ENCODE measurements around the gene PALM3. TPM values are rescaled to one million over a fixed set of nuclear protein-coding genes. Genes with fewer than 3 reads are reported as not detected.

The PALM3 gene
- total and polyA plus RNA-seq, 2 experiments from 2014 or later, result 16.6 to 45.8 TPM

- Histone ChIP-seq H3K4me3 (no peak overlapping the region), H3F3A (replicated peaks; ENCODE audit: low read depth) (peaks cover 4% of the 10 kb centered on the region; the same call in 1 of the 2 replicates), H3K27ac (ENCODE audit: low read depth) (no peak overlapping the region), H4K20me1 (replicated peaks; ENCODE audit: insufficient read depth) (no peaks in the 10 kb centered on the region), H2AFZ (no peak overlapping the region), H3K79me2 (replicated peaks; ENCODE audit: insufficient read depth) (no peaks in the 10 kb centered on the region), H3K27me3 (ENCODE audit: insufficient read depth) (peaks cover 10% of the 10 kb centered on the region; the same call in 1 of the 2 replicates), H3K36me3 (ENCODE audit: insufficient read depth) (no peaks in the 10 kb centered on the region), H3K4me1 (ENCODE audit: insufficient read depth) (peaks cover 4% of the 10 kb centered on the region; the same call in 1 of the 2 replicates), H3K9me2 (ENCODE audit: insufficient read depth) (no peaks in the 10 kb centered on the region), H3K4me2 (no peak overlapping the region)
- no peak for TF ChIP-seq EZH2phosphoT487 (IDR thresholded peaks at IDR 0.05; ENCODE audit: unreplicated experiment)
- TF ChIP-seq, protein P1, sequence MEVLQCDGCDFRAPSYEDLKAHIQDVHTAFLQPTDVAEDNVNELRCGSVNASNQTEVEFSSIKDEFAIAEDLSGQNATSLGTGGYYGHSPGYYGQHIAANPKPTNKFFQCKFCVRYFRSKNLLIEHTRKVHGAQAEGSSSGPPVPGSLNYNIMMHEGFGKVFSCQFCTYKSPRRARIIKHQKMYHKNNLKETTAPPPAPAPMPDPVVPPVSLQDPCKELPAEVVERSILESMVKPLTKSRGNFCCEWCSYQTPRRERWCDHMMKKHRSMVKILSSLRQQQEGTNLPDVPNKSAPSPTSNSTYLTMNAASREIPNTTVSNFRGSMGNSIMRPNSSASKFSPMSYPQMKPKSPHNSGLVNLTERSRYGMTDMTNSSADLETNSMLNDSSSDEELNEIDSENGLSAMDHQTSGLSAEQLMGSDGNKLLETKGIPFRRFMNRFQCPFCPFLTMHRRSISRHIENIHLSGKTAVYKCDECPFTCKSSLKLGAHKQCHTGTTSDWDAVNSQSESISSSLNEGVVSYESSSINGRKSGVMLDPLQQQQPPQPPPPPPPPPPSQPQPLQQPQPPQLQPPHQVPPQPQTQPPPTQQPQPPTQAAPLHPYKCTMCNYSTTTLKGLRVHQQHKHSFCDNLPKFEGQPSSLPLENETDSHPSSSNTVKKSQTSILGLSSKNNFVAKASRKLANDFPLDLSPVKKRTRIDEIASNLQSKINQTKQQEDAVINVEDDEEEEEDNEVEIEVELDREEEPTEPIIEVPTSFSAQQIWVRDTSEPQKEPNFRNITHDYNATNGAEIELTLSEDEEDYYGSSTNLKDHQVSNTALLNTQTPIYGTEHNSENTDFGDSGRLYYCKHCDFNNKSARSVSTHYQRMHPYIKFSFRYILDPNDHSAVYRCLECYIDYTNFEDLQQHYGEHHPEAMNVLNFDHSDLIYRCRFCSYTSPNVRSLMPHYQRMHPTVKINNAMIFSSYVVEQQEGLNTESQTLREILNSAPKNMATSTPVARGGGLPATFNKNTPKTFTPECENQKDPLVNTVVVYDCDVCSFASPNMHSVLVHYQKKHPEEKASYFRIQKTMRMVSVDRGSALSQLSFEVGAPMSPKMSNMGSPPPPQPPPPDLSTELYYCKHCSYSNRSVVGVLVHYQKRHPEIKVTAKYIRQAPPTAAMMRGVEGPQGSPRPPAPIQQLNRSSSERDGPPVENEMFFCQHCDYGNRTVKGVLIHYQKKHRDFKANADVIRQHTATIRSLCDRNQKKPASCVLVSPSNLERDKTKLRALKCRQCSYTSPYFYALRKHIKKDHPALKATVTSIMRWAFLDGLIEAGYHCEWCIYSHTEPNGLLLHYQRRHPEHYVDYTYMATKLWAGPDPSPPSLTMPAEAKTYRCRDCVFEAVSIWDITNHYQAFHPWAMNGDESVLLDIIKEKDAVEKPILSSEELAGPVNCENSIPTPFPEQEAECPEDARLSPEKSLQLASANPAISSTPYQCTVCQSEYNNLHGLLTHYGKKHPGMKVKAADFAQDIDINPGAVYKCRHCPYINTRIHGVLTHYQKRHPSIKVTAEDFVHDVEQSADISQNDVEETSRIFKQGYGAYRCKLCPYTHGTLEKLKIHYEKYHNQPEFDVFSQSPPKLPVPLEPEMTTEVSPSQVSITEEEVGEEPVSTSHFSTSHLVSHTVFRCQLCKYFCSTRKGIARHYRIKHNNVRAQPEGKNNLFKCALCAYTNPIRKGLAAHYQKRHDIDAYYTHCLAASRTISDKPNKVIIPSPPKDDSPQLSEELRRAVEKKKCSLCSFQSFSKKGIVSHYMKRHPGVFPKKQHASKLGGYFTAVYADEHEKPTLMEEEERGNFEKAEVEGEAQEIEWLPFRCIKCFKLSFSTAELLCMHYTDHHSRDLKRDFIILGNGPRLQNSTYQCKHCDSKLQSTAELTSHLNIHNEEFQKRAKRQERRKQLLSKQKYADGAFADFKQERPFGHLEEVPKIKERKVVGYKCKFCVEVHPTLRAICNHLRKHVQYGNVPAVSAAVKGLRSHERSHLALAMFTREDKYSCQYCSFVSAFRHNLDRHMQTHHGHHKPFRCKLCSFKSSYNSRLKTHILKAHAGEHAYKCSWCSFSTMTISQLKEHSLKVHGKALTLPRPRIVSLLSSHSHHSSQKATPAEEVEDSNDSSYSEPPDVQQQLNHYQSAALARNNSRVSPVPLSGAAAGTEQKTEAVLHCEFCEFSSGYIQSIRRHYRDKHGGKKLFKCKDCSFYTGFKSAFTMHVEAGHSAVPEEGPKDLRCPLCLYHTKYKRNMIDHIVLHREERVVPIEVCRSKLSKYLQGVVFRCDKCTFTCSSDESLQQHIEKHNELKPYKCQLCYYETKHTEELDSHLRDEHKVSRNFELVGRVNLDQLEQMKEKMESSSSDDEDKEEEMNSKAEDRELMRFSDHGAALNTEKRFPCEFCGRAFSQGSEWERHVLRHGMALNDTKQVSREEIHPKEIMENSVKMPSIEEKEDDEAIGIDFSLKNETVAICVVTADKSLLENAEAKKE (CRISPR knock-in tag; IDR thresholded peaks at IDR 0.05), result no peak
- TF ChIP-seq, protein P2, sequence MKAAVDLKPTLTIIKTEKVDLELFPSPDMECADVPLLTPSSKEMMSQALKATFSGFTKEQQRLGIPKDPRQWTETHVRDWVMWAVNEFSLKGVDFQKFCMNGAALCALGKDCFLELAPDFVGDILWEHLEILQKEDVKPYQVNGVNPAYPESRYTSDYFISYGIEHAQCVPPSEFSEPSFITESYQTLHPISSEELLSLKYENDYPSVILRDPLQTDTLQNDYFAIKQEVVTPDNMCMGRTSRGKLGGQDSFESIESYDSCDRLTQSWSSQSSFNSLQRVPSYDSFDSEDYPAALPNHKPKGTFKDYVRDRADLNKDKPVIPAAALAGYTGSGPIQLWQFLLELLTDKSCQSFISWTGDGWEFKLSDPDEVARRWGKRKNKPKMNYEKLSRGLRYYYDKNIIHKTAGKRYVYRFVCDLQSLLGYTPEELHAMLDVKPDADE (IDR thresholded peaks at IDR 0.05), result no peak
- TF ChIP-seq, protein P3, sequence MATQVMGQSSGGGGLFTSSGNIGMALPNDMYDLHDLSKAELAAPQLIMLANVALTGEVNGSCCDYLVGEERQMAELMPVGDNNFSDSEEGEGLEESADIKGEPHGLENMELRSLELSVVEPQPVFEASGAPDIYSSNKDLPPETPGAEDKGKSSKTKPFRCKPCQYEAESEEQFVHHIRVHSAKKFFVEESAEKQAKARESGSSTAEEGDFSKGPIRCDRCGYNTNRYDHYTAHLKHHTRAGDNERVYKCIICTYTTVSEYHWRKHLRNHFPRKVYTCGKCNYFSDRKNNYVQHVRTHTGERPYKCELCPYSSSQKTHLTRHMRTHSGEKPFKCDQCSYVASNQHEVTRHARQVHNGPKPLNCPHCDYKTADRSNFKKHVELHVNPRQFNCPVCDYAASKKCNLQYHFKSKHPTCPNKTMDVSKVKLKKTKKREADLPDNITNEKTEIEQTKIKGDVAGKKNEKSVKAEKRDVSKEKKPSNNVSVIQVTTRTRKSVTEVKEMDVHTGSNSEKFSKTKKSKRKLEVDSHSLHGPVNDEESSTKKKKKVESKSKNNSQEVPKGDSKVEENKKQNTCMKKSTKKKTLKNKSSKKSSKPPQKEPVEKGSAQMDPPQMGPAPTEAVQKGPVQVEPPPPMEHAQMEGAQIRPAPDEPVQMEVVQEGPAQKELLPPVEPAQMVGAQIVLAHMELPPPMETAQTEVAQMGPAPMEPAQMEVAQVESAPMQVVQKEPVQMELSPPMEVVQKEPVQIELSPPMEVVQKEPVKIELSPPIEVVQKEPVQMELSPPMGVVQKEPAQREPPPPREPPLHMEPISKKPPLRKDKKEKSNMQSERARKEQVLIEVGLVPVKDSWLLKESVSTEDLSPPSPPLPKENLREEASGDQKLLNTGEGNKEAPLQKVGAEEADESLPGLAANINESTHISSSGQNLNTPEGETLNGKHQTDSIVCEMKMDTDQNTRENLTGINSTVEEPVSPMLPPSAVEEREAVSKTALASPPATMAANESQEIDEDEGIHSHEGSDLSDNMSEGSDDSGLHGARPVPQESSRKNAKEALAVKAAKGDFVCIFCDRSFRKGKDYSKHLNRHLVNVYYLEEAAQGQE (IDR thresholded peaks at IDR 0.05; ENCODE audit: unreplicated experiment), result no peak
- TF ChIP-seq STAT1 (IDR thresholded peaks at IDR 0.05; ENCODE audit: unreplicated experiment), result no peak
- TF ChIP-seq NANOG (IDR thresholded peaks at IDR 0.05; ENCODE audit: borderline replicate concordance), result no peak
- no peak for TF ChIP-seq POLR2AphosphoS5 (IDR thresholded peaks at IDR 0.05; ENCODE audit: low read depth)
- Mint-ChIP-seq H3K9me3 (no peaks in the 10 kb centered on the region), H3K27me3 (ENCODE audit: insufficient read depth, low read depth, poor library complexity) (peaks cover 16% of the 10 kb centered on the region), H3K4me3 (no peak overlapping the region), H3K27ac (no peak overlapping the region), H3K4me1 (peaks cover 4% of the 10 kb centered on the region), H3K36me3 (ENCODE audit: low read depth) (no peaks in the 10 kb centered on the region; the same call in 2 of the 3 replicates)
- ATAC-seq (no peak), DNase-seq (ENCODE audit: low spot score) (no peak)
These were observed 27.9 kb downstream of the PALM3 start for GRCh38 chr19:14033946-14034345.

Measured in GM23338 (cell line).